A549 treated with CpdA at 1 μM for 4 hours (cell line): ENCODE data around the gene SLC6A5. TPM values are rescaled to one million over a fixed set of nuclear protein-coding genes. Genes with fewer than 3 reads are reported as not detected.

ENCODE experiments used
- total RNA-seq: library from RNA; stranded (reverse); fragments of 200-300 nt; extraction: Qiagen RNA extraction; gene quantifications from 5 replicates; pipeline ENCODE4 v1.2.3, GENCODE V29; 2022; ENCODE audit warnings: low read depth

SLC6A5 gene
- not detected in 5 replicates for total RNA-seq

GRCh38 chr11:20599221-20600019 is at the start of gene SLC6A5:
Gene SLC6A5, plus strand, starts transcription at chr11:20599608. Its CDS starts 65 bp downstream, at chr11:20599673.

GRCh38 chr11:20668844-20669819 is 69.7 kb downstream of the SLC6A5 start, which contains the start of gene NELL1:
Gene NELL1, plus strand, starts transcription at chr11:20669586.

Other genes starting within 250 kb of the SLC6A5 start
- gene HTATIP2, start 235.9 kb upstream of the SLC6A5 start, total RNA-seq: 188 to 201 TPM (median 197 TPM) in 5 replicates
- 28.0 to 38.5 TPM (median 30.9 TPM) in 5 replicates for gene PRMT3, start 211.9 kb upstream of the SLC6A5 start, total RNA-seq
- not detected in 5 replicates for gene NELL1, start 70.0 kb downstream of the SLC6A5 start, total RNA-seq